ENCODE measurements around the gene SNAP25.

The SNAP25 gene

GRCh38 chr20:10261702-10262101 lies 43.1 kb downstream of the SNAP25 start:
- TF ChIP-seq ZSCAN16 (tag by site-specific recombination; IDR thresholded peaks at IDR 0.05) (no peak), ZNF132 (tag by site-specific recombination; IDR thresholded peaks at IDR 0.05; ENCODE audit: borderline replicate concordance) (no peak), ZSCAN5A (tag by site-specific recombination; IDR thresholded peaks at IDR 0.05) (no peak), REPIN1 (tag by site-specific recombination; IDR thresholded peaks at IDR 0.05; ENCODE audit: low read depth) (no peak), ZBTB11 (tag by site-specific recombination; conservative IDR thresholded peaks at IDR 0.05; ENCODE audit: low read depth) (no peak), ZNF157 (tag by site-specific recombination; IDR thresholded peaks at IDR 0.05) (no peak), ZNF394 (tag by site-specific recombination; IDR thresholded peaks at IDR 0.05; ENCODE audit: borderline replicate concordance) (no peak), ZNF701 (tag by site-specific recombination; IDR thresholded peaks at IDR 0.05) (no peak), SP2 (tag by site-specific recombination; IDR thresholded peaks at IDR 0.05) (no peak), ZNF629 (tag by site-specific recombination; IDR thresholded peaks at IDR 0.05) (no peak), ZNF623 (tag by site-specific recombination; IDR thresholded peaks at IDR 0.05) (no peak), SCRT1 (tag by site-specific recombination; IDR thresholded peaks at IDR 0.05; ENCODE audit: borderline replicate concordance) (no peak), SETDB1 (IDR thresholded peaks at IDR 0.05; ENCODE audit: insufficient read length, low read length) (no peak), RBAK (tag by site-specific recombination; IDR thresholded peaks at IDR 0.05) (no peak), ZNF596 (tag by site-specific recombination; IDR thresholded peaks at IDR 0.05) (no peak), GFI1B (tag by site-specific recombination; IDR thresholded peaks at IDR 0.05) (no peak), ZFP37 (tag by site-specific recombination; IDR thresholded peaks at IDR 0.05) (no peak), ZBTB21 (tag by site-specific recombination; IDR thresholded peaks at IDR 0.05) (no peak), PRDM1 (tag by site-specific recombination; IDR thresholded peaks at IDR 0.05) (no peak)
- H3K27ac ChIP-seq (ENCODE audit: extremely low read depth, low read depth, low read length) = no peak overlapping the region
- no peak overlapping the region for H3K4me3 ChIP-seq (ENCODE audit: low read depth, low read length)
- ChIA-PET POLR2A (no interaction called here), CTCF (interaction anchor here (0.6 kb wide), 1 partner anchor 24 kb away, joined by 3 read pairs; no protein-coding TSS in a partner anchor)
- no peaks in the 10 kb centered on the region for H3K9me3 ChIP-seq (ENCODE audit: control insufficient read depth, insufficient read depth, low read depth, low read length)
- peaks cover 6% of the 10 kb centered on the region for H3K4me1 ChIP-seq (ENCODE audit: control insufficient read depth, insufficient read depth, low read length)
- no peaks in the 10 kb centered on the region for H3K36me3 ChIP-seq (ENCODE audit: control insufficient read depth in 2 of 2, insufficient read depth in 1 of 2, low read length in 2 of 2)

- H3K4me1 ChIP-seq (ENCODE audit: control insufficient read depth, insufficient read depth, low read length) = peaks cover 6% of the 10 kb centered on the region
- H3K9me3 ChIP-seq (ENCODE audit: control insufficient read depth, insufficient read depth, low read depth, low read length) = no peaks in the 10 kb centered on the region
- ChIA-PET CTCF (interaction anchor here (0.6 kb wide), 2 partner anchors 286 to 879 kb away, joined by 3 read pairs; no protein-coding TSS in a partner anchor), POLR2A (no interaction called here)
- H3K4me3 ChIP-seq (ENCODE audit: low read depth, low read length) = no peak overlapping the region
- H3K36me3 ChIP-seq (ENCODE audit: control insufficient read depth in 2 of 2, insufficient read depth in 1 of 2, low read length in 2 of 2) = no peaks in the 10 kb centered on the region
- no peak overlapping the region for H3K27ac ChIP-seq (ENCODE audit: extremely low read depth, low read depth, low read length)
- TF ChIP-seq KLF7 (tag by site-specific recombination; IDR thresholded peaks at IDR 0.05; ENCODE audit: borderline replicate concordance) (no peak), ZNF23 (tag by site-specific recombination; IDR thresholded peaks at IDR 0.05; ENCODE audit: borderline replicate concordance) (no peak), ATF2 (tag by site-specific recombination; IDR thresholded peaks at IDR 0.05; ENCODE audit: low read depth) (no peak), ZNF521 (tag by site-specific recombination; IDR thresholded peaks at IDR 0.05) (no peak), ZFP41 (tag by site-specific recombination; IDR thresholded peaks at IDR 0.05; ENCODE audit: borderline replicate concordance) (no peak), ZFP69B (tag by site-specific recombination; IDR thresholded peaks at IDR 0.05) (no peak), MEIS1 (CRISPR knock-in tag; IDR thresholded peaks at IDR 0.05; ENCODE audit: borderline replicate concordance) (no peak), ZNF202 (tag by site-specific recombination; IDR thresholded peaks at IDR 0.05; ENCODE audit: borderline replicate concordance) (no peak), ZNF335 (tag by site-specific recombination; conservative IDR thresholded peaks at IDR 0.05) (no peak), ZNF354C (tag by site-specific recombination; IDR thresholded peaks at IDR 0.05; ENCODE audit: borderline replicate concordance, low read depth) (no peak)
These were observed 44.9 kb downstream of the SNAP25 start for GRCh38 chr20:10263385-10264165.
